ENCODE measurements around the gene PNLDC1.
"Not testable (repeated sequence)": the region's sequence is repeated elsewhere in the genome, so short reads cannot be mapped to it uniquely, and the experiment has no call there.

Gene PNLDC1

GRCh38 chr6:159821726-159822125 lies 21.6 kb downstream of the PNLDC1 start:
- 92 to 97% methylated on average over 10 of the region's 10 CpGs for WGBS, 2 experiments (ENCODE audit: insufficient coverage in 2 of 2)
- Histone ChIP-seq H3K4me1 (ENCODE audit: control insufficient read depth, insufficient read depth, low read length, poor library complexity, severe bottlenecking) (no peaks in the 10 kb centered on the region), H3K27ac (ENCODE audit: low read depth, low read length, severe bottlenecking) (no peak overlapping the region), H3K9me3 (ENCODE audit: control insufficient read depth, low read length) (no peaks in the 10 kb centered on the region), H3K36me3 (ENCODE audit: control insufficient read depth, insufficient read depth, low read length) (no peaks in the 10 kb centered on the region), H3K4me3 (ENCODE audit: extremely low read depth, insufficient read depth, low read length, poor library complexity, severe bottlenecking) (no peak overlapping the region)

GRCh38 chr6:159823953-159824352 lies 23.9 kb downstream of the PNLDC1 start:
- Histone ChIP-seq H3K4me3 (ENCODE audit: extremely low read depth, insufficient read depth, low read length, poor library complexity, severe bottlenecking) (no peak overlapping the region), H3K27ac (ENCODE audit: low read depth, low read length, severe bottlenecking) (no peak overlapping the region), H3K36me3 (ENCODE audit: control insufficient read depth, insufficient read depth, low read length) (no peaks in the 10 kb centered on the region), H3K9me3 (ENCODE audit: control insufficient read depth, low read length) (no peaks in the 10 kb centered on the region), H3K4me1 (ENCODE audit: control insufficient read depth, insufficient read depth, low read length, poor library complexity, severe bottlenecking) (no peaks in the 10 kb centered on the region)
- 60% methylated on average over 1 of the region's 3 CpGs for WGBS, 2 experiments (ENCODE audit: insufficient coverage in 2 of 2)

GRCh38 chr6:159824690-159825089 lies 24.6 kb downstream of the PNLDC1 start:
- not testable (repeated sequence) for H3K4me1 ChIP-seq (ENCODE audit: control insufficient read depth, insufficient read depth, low read length, poor library complexity, severe bottlenecking); H3K27ac ChIP-seq (ENCODE audit: low read depth, low read length, severe bottlenecking); H3K4me3 ChIP-seq (ENCODE audit: extremely low read depth, insufficient read depth, low read length, poor library complexity, severe bottlenecking); H3K36me3 ChIP-seq (ENCODE audit: control insufficient read depth, insufficient read depth, low read length); H3K9me3 ChIP-seq (ENCODE audit: control insufficient read depth, low read length)
- 93 to 94% methylated on average over 3 of the region's 9 CpGs for WGBS, 2 experiments (ENCODE audit: insufficient coverage in 2 of 2)

- Histone ChIP-seq H3K27ac (ENCODE audit: low read depth, low read length, severe bottlenecking) (no peak overlapping the region), H3K9me3 (ENCODE audit: control insufficient read depth, low read length) (no peaks in the 10 kb centered on the region), H3K4me3 (ENCODE audit: extremely low read depth, insufficient read depth, low read length, poor library complexity, severe bottlenecking) (no peak overlapping the region), H3K4me1 (ENCODE audit: control insufficient read depth, insufficient read depth, low read length, poor library complexity, severe bottlenecking) (peaks cover 3% of the 10 kb centered on the region), H3K36me3 (ENCODE audit: control insufficient read depth, insufficient read depth, low read length) (no peaks in the 10 kb centered on the region)
- 87 to 100% methylated on average over 4 to 8 of the region's 13 CpGs for WGBS, 2 experiments (ENCODE audit: insufficient coverage in 2 of 2)
These were observed 25.9 kb downstream of the PNLDC1 start for GRCh38 chr6:159826004-159826403.

GRCh38 chr6:159826968-159827647 lies 27.0 kb downstream of the PNLDC1 start:
- Histone ChIP-seq H3K4me1 (ENCODE audit: control insufficient read depth, insufficient read depth, low read length, poor library complexity, severe bottlenecking) (peaks cover 3% of the 10 kb centered on the region), H3K9me3 (ENCODE audit: control insufficient read depth, low read length) (no peaks in the 10 kb centered on the region), H3K4me3 (ENCODE audit: extremely low read depth, insufficient read depth, low read length, poor library complexity, severe bottlenecking) (no peak overlapping the region), H3K27ac (ENCODE audit: low read depth, low read length, severe bottlenecking) (no peak overlapping the region), H3K36me3 (ENCODE audit: control insufficient read depth, insufficient read depth, low read length) (no peaks in the 10 kb centered on the region)
- 93 to 96% methylated on average over 12 of the region's 16 CpGs for WGBS, 2 experiments (ENCODE audit: insufficient coverage in 2 of 2)

GRCh38 chr6:159828074-159828473 lies 28.0 kb downstream of the PNLDC1 start:
- no peak overlapping the region for H3K4me3 ChIP-seq (ENCODE audit: extremely low read depth, insufficient read depth, low read length, poor library complexity, severe bottlenecking)

GRCh38 chr6:159829526-159829925 lies 29.4 kb downstream of the PNLDC1 start:
- no peaks in the 10 kb centered on the region for H3K36me3 ChIP-seq (ENCODE audit: control insufficient read depth, insufficient read depth, low read length)

More at GRCh38 chr6:159828074-159828473, 28.0 kb downstream of the PNLDC1 start:
- 70 to 88% methylated on average over 3 to 5 of the region's 7 CpGs for WGBS, 2 experiments (ENCODE audit: insufficient coverage in 2 of 2)
- Histone ChIP-seq H3K36me3 (ENCODE audit: control insufficient read depth, insufficient read depth, low read length) (no peaks in the 10 kb centered on the region), H3K9me3 (ENCODE audit: control insufficient read depth, low read length) (no peaks in the 10 kb centered on the region), H3K27ac (ENCODE audit: low read depth, low read length, severe bottlenecking) (no peak overlapping the region), H3K4me1 (ENCODE audit: control insufficient read depth, insufficient read depth, low read length, poor library complexity, severe bottlenecking) (peaks cover 3% of the 10 kb centered on the region)

GRCh38 chr6:159830501-159831372 lies 30.7 kb downstream of the PNLDC1 start:
- Histone ChIP-seq H3K4me1 (ENCODE audit: control insufficient read depth, insufficient read depth, low read length, poor library complexity, severe bottlenecking) (peaks cover 3% of the 10 kb centered on the region), H3K27ac (ENCODE audit: low read depth, low read length, severe bottlenecking) (no peak overlapping the region), H3K36me3 (ENCODE audit: control insufficient read depth, insufficient read depth, low read length) (no peaks in the 10 kb centered on the region), H3K4me3 (ENCODE audit: extremely low read depth, insufficient read depth, low read length, poor library complexity, severe bottlenecking) (no peak overlapping the region), H3K9me3 (ENCODE audit: control insufficient read depth, low read length) (no peaks in the 10 kb centered on the region)
- WGBS, 2 experiments (ENCODE audit: insufficient coverage in 2 of 2): 83 to 84% methylated on average over 7 to 9 of the region's 11 CpGs

More at GRCh38 chr6:159829526-159829925, 29.4 kb downstream of the PNLDC1 start:
- Histone ChIP-seq H3K9me3 (ENCODE audit: control insufficient read depth, low read length) (no peaks in the 10 kb centered on the region), H3K4me1 (ENCODE audit: control insufficient read depth, insufficient read depth, low read length, poor library complexity, severe bottlenecking) (peaks cover 3% of the 10 kb centered on the region), H3K27ac (ENCODE audit: low read depth, low read length, severe bottlenecking) (no peak overlapping the region), H3K4me3 (ENCODE audit: extremely low read depth, insufficient read depth, low read length, poor library complexity, severe bottlenecking) (no peak overlapping the region)
- 96 to 97% methylated on average over 3 to 4 of the region's 4 CpGs for WGBS, 2 experiments (ENCODE audit: insufficient coverage in 2 of 2)

GRCh38 chr6:159831373-159831679 lies 31.2 kb downstream of the PNLDC1 start:
- H3K9me3 ChIP-seq (ENCODE audit: control insufficient read depth, low read length): no peaks in the 10 kb centered on the region
- 90 to 91% methylated on average over 4 of the region's 4 CpGs for WGBS, 2 experiments (ENCODE audit: insufficient coverage in 2 of 2)
- no peak overlapping the region for H3K4me3 ChIP-seq (ENCODE audit: extremely low read depth, insufficient read depth, low read length, poor library complexity, severe bottlenecking)

GRCh38 chr6:159832946-159833345 lies 32.9 kb downstream of the PNLDC1 start:
- Histone ChIP-seq H3K36me3 (ENCODE audit: control insufficient read depth, insufficient read depth, low read length) (no peaks in the 10 kb centered on the region), H3K4me3 (ENCODE audit: extremely low read depth, insufficient read depth, low read length, poor library complexity, severe bottlenecking) (no peak overlapping the region), H3K4me1 (ENCODE audit: control insufficient read depth, insufficient read depth, low read length, poor library complexity, severe bottlenecking) (peaks cover 3% of the 10 kb centered on the region), H3K9me3 (ENCODE audit: control insufficient read depth, low read length) (no peaks in the 10 kb centered on the region), H3K27ac (ENCODE audit: low read depth, low read length, severe bottlenecking) (no peak overlapping the region)
- WGBS, 2 experiments (ENCODE audit: insufficient coverage in 2 of 2): 83% methylated on average over 3 of the region's 4 CpGs; no CpG with 5 or more reads in 1 of the 2 experiments

More at GRCh38 chr6:159831373-159831679, 31.2 kb downstream of the PNLDC1 start:
- no peaks in the 10 kb centered on the region for H3K36me3 ChIP-seq (ENCODE audit: control insufficient read depth, insufficient read depth, low read length)
- peaks cover 3% of the 10 kb centered on the region for H3K4me1 ChIP-seq (ENCODE audit: control insufficient read depth, insufficient read depth, low read length, poor library complexity, severe bottlenecking)
- no peak overlapping the region for H3K27ac ChIP-seq (ENCODE audit: low read depth, low read length, severe bottlenecking)

GRCh38 chr6:159833556-159833955 lies 33.5 kb downstream of the PNLDC1 start:
- Histone ChIP-seq H3K9me3 (ENCODE audit: control insufficient read depth, low read length) (no peaks in the 10 kb centered on the region), H3K4me1 (ENCODE audit: control insufficient read depth, insufficient read depth, low read length, poor library complexity, severe bottlenecking) (peaks cover 3% of the 10 kb centered on the region), H3K4me3 (ENCODE audit: extremely low read depth, insufficient read depth, low read length, poor library complexity, severe bottlenecking) (no peak overlapping the region), H3K27ac (ENCODE audit: low read depth, low read length, severe bottlenecking) (no peak overlapping the region), H3K36me3 (ENCODE audit: control insufficient read depth, insufficient read depth, low read length) (no peaks in the 10 kb centered on the region)
- WGBS, 2 experiments (ENCODE audit: insufficient coverage in 2 of 2): 100% methylated on average over 2 of the region's 2 CpGs

Data from mesodermal cell (in vitro differentiated cells).